VCaP (cell line): ENCODE results near the gene DNAAF5.

ENCODE experiments used
- H3K27ac ChIP-seq: fragments of 450-650 bp; 2 replicates; pipeline ENCODE4 v1.5.1; 2017
- CTCF ChIP-seq: fragments of 450-650 bp; conservative IDR thresholded peaks from 2 replicates; pipeline ENCODE4 v1.5.1; 2017; ENCODE audit warnings: mild to moderate bottlenecking, moderate library complexity

Gene DNAAF5

GRCh38 chr7:726084-726853 is at the start of gene DNAAF5:
TSS of gene DNAAF5 (plus strand) at chr7:726699. CDS start at chr7:726721, 22 bp downstream.
- no peak for TF ChIP-seq CTCF
- H3K27ac ChIP-seq: peak within 1 kb of the TSS; percentile 86

- TF ChIP-seq CTCF: no peak
- no peak overlapping the region for H3K27ac ChIP-seq
Observed at GRCh38 chr7:676972-677385, 49.5 kb upstream of the DNAAF5 start.

GRCh38 chr7:680411-681127 is 45.9 kb upstream of the DNAAF5 start:
- no peak overlapping the region for H3K27ac ChIP-seq
- TF ChIP-seq CTCF: no peak

- no peak for TF ChIP-seq CTCF
- no peak overlapping the region for H3K27ac ChIP-seq
Observed at GRCh38 chr7:681551-682307, 44.8 kb upstream of the DNAAF5 start.

- H3K27ac ChIP-seq: no peak overlapping the region
- TF ChIP-seq CTCF: no peak
Observed at GRCh38 chr7:682810-683209, 43.7 kb upstream of the DNAAF5 start.

GRCh38 chr7:683526-684205 is 42.8 kb upstream of the DNAAF5 start:
- TF ChIP-seq CTCF: no peak
- H3K27ac ChIP-seq: no peak overlapping the region
